Dendritic cell treated with granulocyte-macrophage colony-stimulating factor and Interleukin-4, amounts not matched to agents 40 ng/mL and 50 ng/mL, for 4 days (primary cell): ENCODE results near the gene CTNNA3.

Experiments used
- H3K27ac Mint-ChIP-seq: one replicate; pipeline ENCODE4 v1.8.0; 2022; ENCODE audit warnings: mild to moderate bottlenecking, mixed read lengths
- H3K27me3 Mint-ChIP-seq: one replicate; pipeline ENCODE4 v1.8.0; 2022; ENCODE audit warnings: mild to moderate bottlenecking, mixed read lengths
- H3K36me3 Mint-ChIP-seq: one replicate; pipeline ENCODE4 v1.8.0; 2022; ENCODE audit warnings: low read depth, mixed read lengths
- H3K4me1 Mint-ChIP-seq: one replicate; pipeline ENCODE4 v1.8.0; 2022; ENCODE audit warnings: low read depth, mixed read lengths
- H3K4me3 Mint-ChIP-seq: one replicate; pipeline ENCODE4 v1.8.0; 2022; ENCODE audit warnings: mild to moderate bottlenecking, moderate library complexity, mixed read lengths
- H3K9me3 Mint-ChIP-seq: one replicate; pipeline ENCODE4 v1.8.0; 2022; ENCODE audit warnings: mixed read lengths
- intact Hi-C: fragments of 100-400 bp; cut with micrococcal nuclease; formaldehyde crosslinking; loops from one replicate; pipeline ENCODE4 v1.15.0; 2022

The CTNNA3 gene

DNA sequence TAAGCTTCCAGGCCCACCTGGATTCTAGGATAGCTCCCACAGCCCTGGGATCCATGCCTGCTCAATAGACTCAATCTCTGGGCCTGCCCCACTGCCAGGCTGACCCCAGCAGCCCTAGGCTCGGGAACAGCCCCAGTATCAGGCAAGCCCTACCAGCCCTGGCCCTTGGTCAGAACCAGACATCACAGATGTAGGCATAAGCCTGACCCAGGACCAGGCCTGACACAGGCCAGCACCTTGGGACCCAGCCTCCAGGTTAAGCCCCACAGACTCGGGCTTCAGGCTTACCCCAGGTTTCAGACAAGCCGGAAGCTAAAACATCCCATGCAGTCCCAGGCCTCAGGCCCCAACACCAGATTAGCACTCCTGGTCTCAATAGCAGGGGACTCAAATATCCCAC lies 1046.4 kb downstream of the CTNNA3 start:
- Mint-ChIP-seq H3K27ac (no peak overlapping the region), H3K27me3 (no peaks in the 10 kb centered on the region), H3K9me3 (peaks cover 66% of the 10 kb centered on the region), H3K4me3 (no peak overlapping the region), H3K4me1 (no peaks in the 10 kb centered on the region), H3K36me3 (no peaks in the 10 kb centered on the region)
- intact Hi-C loops = no loop called here

- H3K4me1 Mint-ChIP-seq = no peaks in the 10 kb centered on the region
These were observed 1053.8 kb downstream of the CTNNA3 start for GRCh38 chr10:66642217-66642616.

GRCh38 chr10:66639371-66639770 lies 1056.6 kb downstream of the CTNNA3 start:
- H3K36me3 Mint-ChIP-seq = no peaks in the 10 kb centered on the region
- H3K27me3 Mint-ChIP-seq = no peaks in the 10 kb centered on the region
- no peaks in the 10 kb centered on the region for H3K4me1 Mint-ChIP-seq
- H3K9me3 Mint-ChIP-seq = no peaks in the 10 kb centered on the region
- H3K27ac Mint-ChIP-seq = no peak overlapping the region
- H3K4me3 Mint-ChIP-seq = no peak overlapping the region
- intact Hi-C loops = no loop called here

More at GRCh38 chr10:66642217-66642616, 1053.8 kb downstream of the CTNNA3 start:
- no peaks in the 10 kb centered on the region for H3K36me3 Mint-ChIP-seq
- no peaks in the 10 kb centered on the region for H3K27me3 Mint-ChIP-seq
- no peak overlapping the region for H3K27ac Mint-ChIP-seq
- peaks cover 7% of the 10 kb centered on the region for H3K9me3 Mint-ChIP-seq
- H3K4me3 Mint-ChIP-seq = no peak overlapping the region
- intact Hi-C loops = no loop called here

DNA sequence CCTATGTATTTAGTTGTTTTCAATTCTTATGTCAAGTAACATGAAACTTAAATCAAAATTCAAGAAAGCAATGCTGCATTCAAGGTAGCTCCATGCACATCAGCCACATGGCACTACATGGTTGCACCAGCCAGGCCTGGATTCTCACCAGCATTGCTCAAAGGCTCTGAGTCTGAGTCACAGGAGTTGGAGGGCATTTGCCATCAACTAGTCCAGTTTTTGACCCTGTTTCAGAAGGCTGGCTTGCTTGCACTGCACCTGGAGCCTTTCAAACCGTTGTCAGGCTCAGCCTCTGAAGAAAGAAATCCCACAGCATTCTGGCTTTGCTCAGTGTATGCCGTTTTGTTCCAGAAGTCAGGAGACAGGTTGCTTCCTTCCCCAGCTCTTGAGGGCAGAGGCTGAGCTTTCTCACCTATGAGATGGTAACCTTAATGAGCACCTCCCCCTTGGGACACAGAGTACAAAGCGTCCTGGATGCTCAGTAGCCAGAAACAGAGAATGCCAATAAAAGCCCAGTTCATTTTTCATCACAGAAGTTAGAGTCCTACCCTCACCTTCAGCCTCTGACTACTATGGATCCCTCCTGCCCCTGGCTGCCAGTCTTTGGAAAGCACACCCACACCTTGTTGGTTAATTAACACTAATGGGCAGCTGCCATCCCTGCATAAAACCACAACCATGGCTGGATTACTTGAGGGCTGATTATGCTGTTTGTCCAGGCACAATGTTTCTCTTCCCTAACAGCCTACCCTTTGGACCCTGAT lies 1058.5 kb downstream of the CTNNA3 start:
- Mint-ChIP-seq H3K27me3 (no peaks in the 10 kb centered on the region), H3K9me3 (no peaks in the 10 kb centered on the region)

DNA sequence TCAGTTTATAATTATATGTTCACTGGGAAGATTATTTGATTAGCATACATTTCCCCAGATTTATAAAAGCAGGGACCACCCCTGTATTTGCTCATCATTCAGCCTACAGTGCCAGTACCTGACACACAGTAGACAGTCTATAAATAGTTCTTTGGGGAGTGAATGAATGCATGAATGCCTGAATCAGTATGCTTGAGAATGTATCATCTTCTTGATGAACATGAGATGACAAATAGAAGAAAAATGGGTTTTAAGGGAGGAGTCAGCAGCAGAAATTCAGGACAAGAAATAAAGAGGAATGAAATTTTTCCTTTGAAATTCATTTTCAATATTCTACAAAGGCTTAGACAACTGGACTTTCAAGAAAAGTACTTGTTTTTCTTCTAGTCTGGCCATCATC lies 1066.0 kb downstream of the CTNNA3 start:
- H3K4me1 Mint-ChIP-seq = no peaks in the 10 kb centered on the region
- intact Hi-C loops = no loop called here

More for the DNA sequence above, 1058.5 kb downstream of the CTNNA3 start:
- intact Hi-C loops = no loop called here
- Mint-ChIP-seq H3K27ac (no peak overlapping the region), H3K4me3 (no peak overlapping the region), H3K36me3 (no peaks in the 10 kb centered on the region), H3K4me1 (no peaks in the 10 kb centered on the region)

DNA sequence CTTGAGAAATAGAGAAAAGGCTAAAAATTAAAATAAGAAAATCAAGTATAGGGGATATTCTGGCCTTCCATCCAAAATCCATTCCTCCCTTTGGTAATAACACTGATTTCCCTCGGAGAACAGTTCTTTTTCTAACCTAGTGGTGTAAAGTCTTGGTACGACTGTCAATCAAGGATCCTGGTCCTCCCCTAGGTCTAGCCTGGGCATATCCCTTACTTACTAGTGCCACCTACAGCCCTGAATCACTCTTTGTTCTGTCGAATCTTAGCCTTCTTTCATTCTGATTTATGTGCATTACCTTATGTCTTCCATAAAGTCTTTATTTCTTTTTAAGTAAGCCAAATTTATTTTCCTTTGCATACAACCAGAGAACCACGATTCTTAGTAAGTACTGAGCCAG lies 1068.8 kb downstream of the CTNNA3 start:
- no peaks in the 10 kb centered on the region for H3K4me1 Mint-ChIP-seq
- H3K27ac Mint-ChIP-seq = no peak overlapping the region
- intact Hi-C loops = no loop called here
- no peaks in the 10 kb centered on the region for H3K27me3 Mint-ChIP-seq
- H3K9me3 Mint-ChIP-seq = no peaks in the 10 kb centered on the region
- H3K36me3 Mint-ChIP-seq = no peaks in the 10 kb centered on the region
- H3K4me3 Mint-ChIP-seq = no peak overlapping the region

More for the DNA sequence above, 1066.0 kb downstream of the CTNNA3 start:
- H3K4me3 Mint-ChIP-seq = no peak overlapping the region
- H3K36me3 Mint-ChIP-seq = no peaks in the 10 kb centered on the region
- no peak overlapping the region for H3K27ac Mint-ChIP-seq
- no peaks in the 10 kb centered on the region for H3K9me3 Mint-ChIP-seq
- H3K27me3 Mint-ChIP-seq = no peaks in the 10 kb centered on the region

DNA sequence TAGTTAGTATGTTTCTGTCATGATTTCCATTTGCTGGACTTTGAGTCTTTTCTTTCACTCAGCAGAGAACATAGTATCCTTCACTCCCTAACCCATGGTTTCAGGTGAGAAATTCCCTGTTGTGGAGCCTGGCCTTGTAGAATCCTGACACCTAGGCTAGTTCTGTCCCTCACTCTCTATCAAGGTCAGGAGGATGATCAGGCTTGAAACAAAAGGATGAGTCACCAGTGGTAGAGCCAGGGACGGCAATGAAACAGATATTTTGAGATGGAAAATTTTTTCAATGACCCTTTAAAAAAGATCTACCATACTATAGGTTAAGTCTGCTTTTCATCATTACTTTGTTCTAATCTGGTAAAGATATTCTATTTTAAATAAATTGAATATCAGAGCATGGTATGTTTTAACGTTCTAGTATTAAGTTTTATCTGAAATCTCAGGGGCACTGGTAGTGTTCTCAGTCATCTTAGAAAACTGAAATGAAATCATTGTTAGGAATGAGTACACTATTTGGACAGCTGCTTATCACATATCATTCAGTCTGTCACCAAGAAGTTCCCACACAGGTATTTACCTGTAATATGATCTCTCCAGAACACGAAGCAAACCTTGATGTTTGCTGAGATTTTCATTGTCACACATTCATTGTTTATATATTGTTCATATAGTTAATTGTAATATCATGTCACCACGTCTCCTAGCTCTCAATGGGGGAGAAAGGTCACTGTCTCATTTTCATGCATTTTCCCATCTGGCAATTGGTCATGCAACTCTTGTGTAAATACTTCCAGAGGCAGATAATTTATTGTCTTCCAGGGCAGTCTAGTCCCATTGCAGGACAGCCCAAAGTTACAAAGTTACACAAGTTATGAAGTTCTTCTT lies 1070.0 kb downstream of the CTNNA3 start:
- Mint-ChIP-seq H3K27ac (no peak overlapping the region), H3K9me3 (no peaks in the 10 kb centered on the region), H3K4me3 (no peak overlapping the region), H3K27me3 (no peaks in the 10 kb centered on the region), H3K4me1 (no peaks in the 10 kb centered on the region), H3K36me3 (no peaks in the 10 kb centered on the region)
- intact Hi-C loops = no loop called here

- H3K4me1 Mint-ChIP-seq = no peaks in the 10 kb centered on the region
- no peaks in the 10 kb centered on the region for H3K36me3 Mint-ChIP-seq
- intact Hi-C loops = no loop called here
- no peak overlapping the region for H3K4me3 Mint-ChIP-seq
- no peak overlapping the region for H3K27ac Mint-ChIP-seq
- H3K9me3 Mint-ChIP-seq = no peaks in the 10 kb centered on the region
- no peaks in the 10 kb centered on the region for H3K27me3 Mint-ChIP-seq
These were observed 1073.9 kb downstream of the CTNNA3 start for GRCh38 chr10:66622050-66622449.

DNA sequence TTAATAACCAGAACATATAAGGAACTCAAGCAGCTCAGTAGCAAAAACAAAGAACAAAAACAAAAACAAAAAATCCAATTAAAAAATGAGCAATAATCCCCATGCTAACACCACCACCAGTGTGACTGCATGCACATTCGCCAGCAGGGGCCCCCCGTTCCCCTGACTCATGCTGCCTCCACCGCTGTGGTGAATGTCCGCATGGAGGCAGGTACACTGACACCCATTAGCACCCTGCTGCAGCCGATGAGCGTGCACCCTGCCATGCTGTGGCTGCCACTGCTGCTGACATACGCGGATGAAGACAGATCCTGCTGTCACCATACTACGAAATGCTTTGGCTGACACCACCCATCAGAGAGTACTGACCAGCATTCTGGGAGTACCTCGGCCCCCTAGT lies 1091.8 kb downstream of the CTNNA3 start:
- Mint-ChIP-seq H3K27me3 (no peaks in the 10 kb centered on the region), H3K4me1 (no peaks in the 10 kb centered on the region), H3K36me3 (no peaks in the 10 kb centered on the region)

DNA sequence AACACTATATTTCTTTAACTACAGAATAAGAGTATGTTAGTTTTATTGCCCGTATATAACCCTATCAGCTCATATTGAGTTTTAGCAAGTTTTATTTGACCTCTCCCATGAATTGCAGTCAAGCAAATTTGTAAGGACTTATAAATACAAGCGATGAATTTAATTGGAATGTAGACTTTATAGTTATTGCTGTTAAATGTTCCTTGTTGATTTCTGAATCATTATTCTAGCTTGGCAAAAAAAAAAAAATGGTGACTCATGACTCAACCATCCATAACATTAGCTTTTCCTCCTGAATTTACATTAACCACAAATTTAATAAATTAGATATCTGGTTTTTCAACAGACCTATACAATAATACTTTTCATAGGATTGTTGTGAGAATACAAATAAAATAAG lies 1104.1 kb downstream of the CTNNA3 start:
- H3K27me3 Mint-ChIP-seq = no peaks in the 10 kb centered on the region
- peaks cover 43% of the 10 kb centered on the region for H3K9me3 Mint-ChIP-seq
- no peak overlapping the region for H3K27ac Mint-ChIP-seq
- no peaks in the 10 kb centered on the region for H3K36me3 Mint-ChIP-seq
- no peak overlapping the region for H3K4me3 Mint-ChIP-seq
- intact Hi-C loops = no loop called here
- H3K4me1 Mint-ChIP-seq = no peaks in the 10 kb centered on the region

More for the DNA sequence above, 1091.8 kb downstream of the CTNNA3 start:
- intact Hi-C loops = no loop called here
- Mint-ChIP-seq H3K4me3 (no peak overlapping the region), H3K9me3 (peaks cover 37% of the 10 kb centered on the region), H3K27ac (no peak overlapping the region)

- H3K27me3 Mint-ChIP-seq = no peaks in the 10 kb centered on the region
- intact Hi-C loops = no loop called here
- no peaks in the 10 kb centered on the region for H3K4me1 Mint-ChIP-seq
- no peak overlapping the region for H3K4me3 Mint-ChIP-seq
- H3K9me3 Mint-ChIP-seq = peaks cover 28% of the 10 kb centered on the region
- no peaks in the 10 kb centered on the region for H3K36me3 Mint-ChIP-seq
- H3K27ac Mint-ChIP-seq = no peak overlapping the region
These were observed 1108.3 kb downstream of the CTNNA3 start for GRCh38 chr10:66587680-66588050.

- Mint-ChIP-seq H3K4me3 (no peak overlapping the region), H3K27ac (no peak overlapping the region), H3K9me3 (peaks cover 28% of the 10 kb centered on the region), H3K4me1 (no peaks in the 10 kb centered on the region), H3K36me3 (no peaks in the 10 kb centered on the region), H3K27me3 (no peaks in the 10 kb centered on the region)
- intact Hi-C loops = no loop called here
These were observed 1108.9 kb downstream of the CTNNA3 start for GRCh38 chr10:66586897-66587679.

DNA sequence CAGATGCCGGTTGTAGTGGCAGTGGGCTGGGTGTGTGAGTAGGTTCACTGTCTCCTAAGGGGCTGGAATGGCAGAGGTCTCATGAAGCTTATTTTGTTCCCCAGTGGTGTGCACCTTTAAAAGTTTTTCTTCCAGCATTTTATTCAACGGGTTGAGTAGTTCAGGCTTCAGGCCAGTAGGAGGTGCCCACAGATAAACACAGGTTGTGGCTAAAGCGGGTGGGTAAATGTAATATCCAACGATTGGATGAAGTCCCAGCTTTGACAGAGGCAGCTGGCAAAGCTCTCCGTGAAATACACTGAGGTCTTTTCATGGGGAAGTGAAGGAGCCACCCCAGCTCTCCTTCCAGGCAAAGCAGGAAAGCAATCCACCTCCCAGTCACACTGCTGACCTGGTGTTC lies 1109.9 kb downstream of the CTNNA3 start:
- Mint-ChIP-seq H3K36me3 (no peaks in the 10 kb centered on the region), H3K27ac (no peak overlapping the region), H3K27me3 (no peaks in the 10 kb centered on the region), H3K9me3 (peaks cover 28% of the 10 kb centered on the region), H3K4me1 (no peaks in the 10 kb centered on the region), H3K4me3 (no peak overlapping the region)
- intact Hi-C loops = no loop called here
